GM19395 (cell line): ENCODE results near the gene TPCN1.

Experiments
- ATAC-seq: cut with Tn5 transposase; IDR thresholded peaks from one replicate; pipeline ENCODE4 v1.9.1; 2021; ENCODE audit warnings: mild to moderate bottlenecking, moderate library complexity; ENCODE audit not compliant: unreplicated experiment

TPCN1 gene

GRCh38 chr12:113257564-113257963 is 36.3 kb downstream of the TPCN1 start:
- no peak for ATAC-seq

DNA sequence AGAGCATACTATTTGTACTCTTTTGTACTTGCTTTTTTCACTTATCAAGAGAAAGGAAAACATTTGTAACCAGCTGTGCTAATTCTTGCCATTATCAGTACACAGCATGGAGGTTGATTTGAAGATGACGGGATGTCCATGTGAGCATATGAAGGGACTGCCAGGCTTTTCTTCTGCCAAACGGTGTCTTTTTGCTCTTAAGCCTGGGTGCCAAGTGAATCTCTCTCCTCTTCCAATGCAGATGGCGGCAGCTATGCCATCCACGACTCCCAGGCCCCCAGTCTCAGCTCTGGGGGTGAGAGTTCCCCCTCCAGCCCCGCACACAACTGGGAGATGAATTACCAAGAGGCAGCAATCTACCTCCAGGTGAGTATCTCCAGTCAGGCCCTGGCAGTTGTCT is 38.9 kb downstream of the TPCN1 start:
- ATAC-seq: no peak

DNA sequence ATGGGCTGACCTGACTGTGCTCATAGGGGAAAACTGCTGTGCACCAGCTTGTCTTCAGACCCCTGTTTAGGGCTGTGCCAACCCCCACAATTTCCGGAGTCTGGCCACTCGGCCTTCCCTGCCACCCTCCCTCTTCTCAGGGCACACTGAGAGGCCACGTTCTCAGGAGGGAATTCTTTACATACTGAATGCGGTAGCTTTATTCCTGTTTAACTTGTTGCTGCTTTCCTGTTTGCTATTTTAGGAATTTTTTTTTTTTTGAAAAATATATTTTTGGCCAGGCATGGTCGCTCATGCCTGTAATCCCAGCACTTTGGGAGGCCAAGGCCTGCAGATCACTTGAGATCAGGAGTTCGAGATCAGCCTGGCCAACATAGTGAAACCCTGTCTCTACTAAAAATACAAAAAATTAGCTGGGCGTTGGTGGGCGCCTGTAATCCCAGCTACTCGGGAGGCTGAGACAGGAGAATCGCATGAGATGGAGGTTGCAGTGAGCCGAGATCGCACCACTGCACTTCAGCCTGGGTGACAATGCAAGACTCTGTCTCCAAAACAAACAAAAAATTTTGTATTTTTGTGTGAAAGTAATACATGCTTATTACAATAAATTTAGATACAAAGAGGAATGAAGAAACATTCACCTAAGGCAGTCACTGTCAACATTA is 39.5 kb downstream of the TPCN1 start:
- no peak for ATAC-seq

DNA sequence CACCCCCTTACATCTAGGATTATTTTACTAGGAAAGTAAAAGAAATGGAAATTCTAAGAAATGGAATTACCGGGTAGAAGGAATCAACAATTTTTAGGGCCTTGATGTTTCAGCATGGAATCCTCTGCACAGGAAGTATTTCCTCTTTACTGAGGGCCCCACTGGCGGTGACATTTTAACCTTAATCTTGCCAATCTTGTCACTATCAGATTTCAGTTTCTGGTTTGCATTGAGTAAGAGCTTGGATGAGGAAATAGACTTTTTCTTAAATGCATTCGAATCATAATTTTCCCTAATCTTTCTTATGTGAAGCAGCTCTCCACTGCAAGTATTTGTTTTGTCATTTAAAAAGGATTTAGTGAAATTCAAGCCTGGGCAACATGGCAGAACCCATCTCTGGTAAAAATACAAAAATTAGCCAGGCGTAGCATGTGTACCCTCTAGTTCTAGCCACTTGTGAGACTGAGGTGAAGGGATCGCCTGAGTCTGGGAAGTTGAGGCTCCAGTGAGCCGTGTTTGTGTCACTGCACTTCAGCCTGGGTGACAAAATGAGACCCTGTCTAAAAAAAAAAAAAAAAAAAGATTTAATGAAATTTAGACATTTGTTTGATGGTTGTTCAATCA is 40.7 kb downstream of the TPCN1 start:
- no peak for ATAC-seq

DNA sequence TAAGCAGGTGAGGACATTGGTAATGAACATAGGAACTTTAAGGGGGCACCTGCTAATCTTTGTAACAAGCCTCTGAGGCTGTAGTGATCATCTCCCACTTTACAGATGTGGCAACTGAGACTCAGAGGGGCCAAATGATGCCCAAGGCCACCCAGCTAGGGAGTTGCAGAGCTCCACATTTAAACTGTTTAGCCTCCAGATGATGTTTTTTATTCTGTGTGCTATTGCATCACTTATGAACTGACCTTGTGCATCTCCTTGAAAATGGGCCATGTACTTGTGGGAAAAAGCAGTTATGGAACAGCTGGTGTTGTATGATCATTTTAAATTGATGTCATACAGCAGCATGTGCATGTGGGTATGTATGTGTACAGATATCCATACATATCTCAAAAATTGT is 41.4 kb downstream of the TPCN1 start:
- ATAC-seq: no peak

DNA sequence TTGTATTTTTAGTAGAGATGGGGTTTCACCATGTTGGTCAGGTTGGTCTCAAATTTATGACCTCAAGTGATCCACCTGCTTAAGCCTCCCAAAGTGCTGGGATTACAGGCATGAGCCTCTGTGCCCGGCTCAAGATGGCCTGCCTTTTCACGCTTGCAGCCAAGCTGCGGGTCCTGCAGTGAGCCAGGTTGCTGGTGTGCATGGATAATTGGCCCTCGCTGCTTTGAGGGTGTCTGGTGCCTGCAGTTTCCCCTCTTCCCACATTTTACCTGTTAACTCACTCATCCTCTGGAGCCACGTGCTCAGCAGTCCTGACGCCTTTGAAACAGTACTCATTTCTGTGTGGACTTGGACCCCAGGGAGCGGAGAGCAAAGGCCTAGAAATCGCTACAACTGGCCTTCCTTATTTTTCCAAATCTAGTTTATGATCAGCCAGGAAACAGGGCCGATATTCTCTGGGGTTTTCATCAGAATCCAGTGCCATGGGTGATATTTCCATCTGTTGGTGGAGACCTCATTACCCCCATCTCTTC is 42.2 kb downstream of the TPCN1 start:
- no peak for ATAC-seq

DNA sequence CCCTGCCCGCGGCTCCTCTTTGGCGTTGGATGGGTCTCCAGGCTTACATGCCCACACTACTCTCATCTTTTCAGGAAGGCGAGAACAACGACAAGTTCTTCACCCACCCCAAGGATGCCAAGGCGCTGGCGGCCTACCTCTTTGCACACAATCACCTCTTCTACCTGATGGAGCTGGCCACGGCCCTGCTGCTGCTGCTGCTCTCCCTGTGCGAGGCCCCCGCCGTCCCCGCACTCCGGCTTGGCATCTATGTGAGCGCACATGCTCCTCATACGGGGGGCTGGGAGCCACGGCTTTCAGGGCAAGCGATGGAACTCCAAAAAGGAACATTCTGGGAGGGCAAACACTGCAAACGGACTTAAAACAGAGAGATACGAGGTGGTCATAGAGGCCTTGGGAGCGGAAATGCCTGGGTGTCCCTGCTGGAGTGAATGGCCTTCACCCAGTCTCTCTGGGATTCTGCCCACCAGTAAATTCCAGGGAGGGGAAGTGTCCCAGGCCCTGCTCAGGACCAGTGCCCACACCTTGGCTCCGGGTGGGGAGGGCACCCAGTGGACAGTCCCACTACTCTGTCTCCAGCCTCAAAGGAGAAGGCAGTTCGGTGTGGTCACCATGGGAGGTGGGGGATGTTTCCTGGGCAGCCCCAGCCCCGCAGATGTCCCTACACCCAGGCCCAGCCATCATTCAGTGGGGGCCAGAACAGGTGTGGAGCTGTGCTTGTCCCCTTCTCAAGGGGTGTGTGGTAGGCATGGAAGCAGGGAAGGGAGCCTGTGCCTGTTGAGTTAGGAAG is 45.0 kb downstream of the TPCN1 start:
- ATAC-seq: no peak

GRCh38 chr12:113267621-113268020 is 46.4 kb downstream of the TPCN1 start:
- ATAC-seq: no peak

DNA sequence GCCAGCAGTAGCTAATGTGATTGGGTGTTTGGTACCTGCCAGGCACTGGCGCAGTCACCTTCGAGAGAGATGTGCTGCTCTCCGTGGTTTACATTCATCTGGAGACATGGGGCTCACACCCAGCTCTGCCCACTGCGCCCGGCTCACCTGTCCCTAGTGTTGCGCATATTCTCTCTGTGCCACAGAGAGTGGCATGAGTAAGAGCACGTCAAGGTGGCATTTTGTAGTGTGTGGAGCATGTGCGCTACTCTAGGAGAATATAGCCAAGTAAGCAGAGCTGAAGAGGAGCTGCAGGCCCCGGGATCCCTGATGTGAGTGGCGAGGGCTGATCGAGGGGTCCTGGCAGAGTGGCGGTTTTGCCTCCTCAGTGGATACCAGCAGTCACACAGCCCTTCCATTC is 46.9 kb downstream of the TPCN1 start:
- ATAC-seq: no peak

GRCh38 chr12:113268621-113269020 is 47.4 kb downstream of the TPCN1 start:
- no peak for ATAC-seq

- ATAC-seq: no peak
These were observed 48.1 kb downstream of the TPCN1 start for GRCh38 chr12:113269257-113269943.

DNA sequence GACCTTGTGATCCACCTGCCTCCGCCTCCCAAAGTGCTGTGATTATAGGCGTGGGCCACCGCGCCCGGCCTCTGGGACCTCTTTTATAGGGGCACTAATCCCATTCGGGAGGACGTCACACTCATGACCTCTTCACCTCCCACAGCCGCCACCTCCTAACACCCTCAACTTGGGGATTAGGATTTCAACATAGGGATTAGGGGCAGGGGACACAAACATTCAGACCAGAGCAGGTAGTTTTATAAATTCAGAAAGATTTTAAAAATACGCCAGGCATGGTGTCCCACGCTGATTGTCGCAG is 49.4 kb downstream of the TPCN1 start:
- ATAC-seq: no peak

DNA sequence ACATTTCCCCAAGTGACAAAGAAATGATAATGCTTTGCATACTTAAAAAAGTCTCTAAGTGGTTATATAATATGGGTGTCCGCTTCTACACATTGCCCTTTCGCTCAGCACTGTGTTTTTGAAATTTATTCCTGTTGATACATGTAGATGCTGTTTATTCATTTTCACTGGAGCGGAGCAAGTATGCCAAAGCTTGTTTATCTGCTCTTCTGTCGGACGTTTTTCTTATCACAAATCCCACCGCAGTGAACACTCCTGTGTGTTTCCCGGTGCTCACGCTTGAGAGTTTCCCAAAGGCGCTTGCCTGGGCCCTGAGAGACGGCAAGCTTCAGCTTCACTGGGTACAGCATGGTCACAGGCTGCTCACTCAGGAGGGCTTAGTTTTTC is 50.2 kb downstream of the TPCN1 start:
- no peak for ATAC-seq

- ATAC-seq: no peak
These were observed 50.7 kb downstream of the TPCN1 start for GRCh38 chr12:113271853-113272561.

DNA sequence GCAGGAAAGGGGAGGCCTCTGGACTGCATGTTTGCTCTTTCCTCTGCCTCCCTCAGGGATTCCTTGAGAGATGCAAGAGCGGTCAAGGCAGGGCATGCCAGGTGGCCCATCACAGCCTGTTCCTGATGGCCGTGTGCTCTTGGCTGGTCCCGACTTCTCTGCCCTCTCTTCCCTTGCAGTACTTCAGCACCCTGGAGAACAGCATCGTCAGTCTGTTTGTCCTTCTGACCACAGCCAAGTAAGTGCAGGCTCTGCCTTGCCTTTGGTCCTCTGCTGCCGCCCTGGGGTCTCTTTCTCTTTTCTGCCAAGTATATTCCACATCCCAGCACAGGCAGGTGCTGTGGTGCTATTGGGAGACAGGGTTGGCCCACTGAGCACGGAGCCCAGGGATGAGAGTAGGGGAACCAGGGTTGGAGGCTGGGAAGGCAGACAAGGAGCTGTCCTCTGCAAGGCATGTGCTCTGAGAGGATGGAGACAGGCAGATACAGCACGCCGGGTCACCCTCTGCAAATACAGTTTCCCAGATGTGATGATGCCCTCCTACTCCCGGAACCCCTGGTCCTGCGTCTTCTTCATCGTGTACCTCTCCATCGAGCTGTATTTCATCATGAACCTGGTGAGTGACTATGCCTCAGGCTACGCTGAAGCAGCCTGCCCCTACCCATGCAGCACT is 51.9 kb downstream of the TPCN1 start:
- ATAC-seq: no peak

- no peak for ATAC-seq
These were observed 53.6 kb downstream of the TPCN1 start for GRCh38 chr12:113274848-113275247.

GRCh38 chr12:113276306-113276705 is 55.0 kb downstream of the TPCN1 start:
- no peak for ATAC-seq

- no peak for ATAC-seq
These were observed 55.8 kb downstream of the TPCN1 start for GRCh38 chr12:113276946-113277500.

GRCh38 chr12:113277511-113277910 is 56.2 kb downstream of the TPCN1 start:
- no peak for ATAC-seq

DNA sequence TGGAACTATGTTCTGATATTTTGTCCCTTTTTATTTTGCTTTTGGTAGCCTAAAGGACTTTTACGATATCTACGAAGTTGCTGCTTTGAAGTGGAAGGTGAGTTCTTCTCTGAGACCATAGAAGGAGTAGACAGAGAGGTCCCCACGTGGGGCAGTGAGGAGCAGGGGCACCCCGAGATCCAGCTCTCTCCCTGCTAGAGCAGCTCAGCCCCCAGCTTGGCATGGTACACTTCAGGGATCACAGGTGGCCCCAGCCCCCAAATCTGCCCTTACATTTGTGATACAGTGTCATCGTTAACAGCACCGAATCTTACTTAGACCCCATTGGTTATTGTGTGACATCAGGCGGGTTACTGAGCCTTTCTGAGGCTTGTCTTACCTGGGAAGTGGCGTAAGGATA is 56.9 kb downstream of the TPCN1 start:
- no peak for ATAC-seq
